ENCODE results near the gene KLHL26.

The KLHL26 gene

DNA sequence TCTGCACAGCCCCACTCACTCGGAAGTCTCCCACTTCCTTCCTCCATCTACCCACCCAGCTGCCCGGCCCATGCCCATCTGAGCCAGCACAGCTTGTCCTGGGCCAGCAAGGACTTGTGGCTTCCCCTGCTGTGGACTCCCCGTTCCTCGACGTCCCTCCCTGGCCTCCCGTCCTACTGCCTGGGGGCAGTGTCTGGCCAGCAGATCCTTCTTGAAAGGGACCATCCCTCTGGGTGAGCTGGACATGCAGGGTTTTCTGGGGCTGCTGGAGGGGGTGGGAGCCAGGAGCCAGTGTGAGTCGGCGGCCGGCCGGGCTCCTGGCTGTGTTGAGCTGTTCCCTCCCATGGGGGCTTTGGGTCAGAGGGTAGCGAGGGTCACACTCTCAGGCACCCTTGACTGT, 73.4 kb downstream of the KLHL26 start:
- Histone ChIP-seq H3K27ac (ENCODE audit: extremely low read depth, low read depth, low read length) (no peak overlapping the region), H3K36me3 (ENCODE audit: control insufficient read depth in 2 of 2, insufficient read depth in 1 of 2, low read length in 2 of 2) (no peaks in the 10 kb centered on the region), H3K4me3 (ENCODE audit: low read depth, low read length) (no peak overlapping the region), H3K9me3 (ENCODE audit: control insufficient read depth, insufficient read depth, low read depth, low read length) (no peaks in the 10 kb centered on the region), H3K4me1 (ENCODE audit: control insufficient read depth, insufficient read depth, low read length) (no peaks in the 10 kb centered on the region)
- TF ChIP-seq, protein P1, sequence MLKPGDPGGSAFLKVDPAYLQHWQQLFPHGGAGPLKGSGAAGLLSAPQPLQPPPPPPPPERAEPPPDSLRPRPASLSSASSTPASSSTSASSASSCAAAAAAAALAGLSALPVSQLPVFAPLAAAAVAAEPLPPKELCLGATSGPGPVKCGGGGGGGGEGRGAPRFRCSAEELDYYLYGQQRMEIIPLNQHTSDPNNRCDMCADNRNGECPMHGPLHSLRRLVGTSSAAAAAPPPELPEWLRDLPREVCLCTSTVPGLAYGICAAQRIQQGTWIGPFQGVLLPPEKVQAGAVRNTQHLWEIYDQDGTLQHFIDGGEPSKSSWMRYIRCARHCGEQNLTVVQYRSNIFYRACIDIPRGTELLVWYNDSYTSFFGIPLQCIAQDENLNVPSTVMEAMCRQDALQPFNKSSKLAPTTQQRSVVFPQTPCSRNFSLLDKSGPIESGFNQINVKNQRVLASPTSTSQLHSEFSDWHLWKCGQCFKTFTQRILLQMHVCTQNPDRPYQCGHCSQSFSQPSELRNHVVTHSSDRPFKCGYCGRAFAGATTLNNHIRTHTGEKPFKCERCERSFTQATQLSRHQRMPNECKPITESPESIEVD (tag by site-specific recombination; IDR thresholded peaks at IDR 0.05): no peak
- TF ChIP-seq SP7 (tag by site-specific recombination; IDR thresholded peaks at IDR 0.05): no peak
- TF ChIP-seq, protein P2, sequence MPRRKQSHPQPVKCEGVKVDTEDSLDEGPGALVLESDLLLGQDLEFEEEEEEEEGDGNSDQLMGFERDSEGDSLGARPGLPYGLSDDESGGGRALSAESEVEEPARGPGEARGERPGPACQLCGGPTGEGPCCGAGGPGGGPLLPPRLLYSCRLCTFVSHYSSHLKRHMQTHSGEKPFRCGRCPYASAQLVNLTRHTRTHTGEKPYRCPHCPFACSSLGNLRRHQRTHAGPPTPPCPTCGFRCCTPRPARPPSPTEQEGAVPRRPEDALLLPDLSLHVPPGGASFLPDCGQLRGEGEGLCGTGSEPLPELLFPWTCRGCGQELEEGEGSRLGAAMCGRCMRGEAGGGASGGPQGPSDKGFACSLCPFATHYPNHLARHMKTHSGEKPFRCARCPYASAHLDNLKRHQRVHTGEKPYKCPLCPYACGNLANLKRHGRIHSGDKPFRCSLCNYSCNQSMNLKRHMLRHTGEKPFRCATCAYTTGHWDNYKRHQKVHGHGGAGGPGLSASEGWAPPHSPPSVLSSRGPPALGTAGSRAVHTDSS (tag by site-specific recombination; IDR thresholded peaks at IDR 0.05): no peak
- TF ChIP-seq, protein P3, sequence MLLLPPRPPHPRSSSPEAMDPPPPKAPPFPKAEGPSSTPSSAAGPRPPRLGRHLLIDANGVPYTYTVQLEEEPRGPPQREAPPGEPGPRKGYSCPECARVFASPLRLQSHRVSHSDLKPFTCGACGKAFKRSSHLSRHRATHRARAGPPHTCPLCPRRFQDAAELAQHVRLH (tag by site-specific recombination; IDR thresholded peaks at IDR 0.05): no peak
- no peak for TF ChIP-seq MYNN (tag by site-specific recombination; IDR thresholded peaks at IDR 0.05; ENCODE audit: borderline replicate concordance)
- no peak for TF ChIP-seq ZNF548 (tag by site-specific recombination; IDR thresholded peaks at IDR 0.05)
- no peak for TF ChIP-seq ZNF16 (tag by site-specific recombination; IDR thresholded peaks at IDR 0.05; ENCODE audit: low read depth)
- no peak for TF ChIP-seq ZNF776 (tag by site-specific recombination; IDR thresholded peaks at IDR 0.05; ENCODE audit: borderline replicate concordance)
- TF ChIP-seq ZNF423 (tag by site-specific recombination; IDR thresholded peaks at IDR 0.05): no peak
- TF ChIP-seq ZIC2 (tag by site-specific recombination; IDR thresholded peaks at IDR 0.05): no peak
- TF ChIP-seq, protein P4, sequence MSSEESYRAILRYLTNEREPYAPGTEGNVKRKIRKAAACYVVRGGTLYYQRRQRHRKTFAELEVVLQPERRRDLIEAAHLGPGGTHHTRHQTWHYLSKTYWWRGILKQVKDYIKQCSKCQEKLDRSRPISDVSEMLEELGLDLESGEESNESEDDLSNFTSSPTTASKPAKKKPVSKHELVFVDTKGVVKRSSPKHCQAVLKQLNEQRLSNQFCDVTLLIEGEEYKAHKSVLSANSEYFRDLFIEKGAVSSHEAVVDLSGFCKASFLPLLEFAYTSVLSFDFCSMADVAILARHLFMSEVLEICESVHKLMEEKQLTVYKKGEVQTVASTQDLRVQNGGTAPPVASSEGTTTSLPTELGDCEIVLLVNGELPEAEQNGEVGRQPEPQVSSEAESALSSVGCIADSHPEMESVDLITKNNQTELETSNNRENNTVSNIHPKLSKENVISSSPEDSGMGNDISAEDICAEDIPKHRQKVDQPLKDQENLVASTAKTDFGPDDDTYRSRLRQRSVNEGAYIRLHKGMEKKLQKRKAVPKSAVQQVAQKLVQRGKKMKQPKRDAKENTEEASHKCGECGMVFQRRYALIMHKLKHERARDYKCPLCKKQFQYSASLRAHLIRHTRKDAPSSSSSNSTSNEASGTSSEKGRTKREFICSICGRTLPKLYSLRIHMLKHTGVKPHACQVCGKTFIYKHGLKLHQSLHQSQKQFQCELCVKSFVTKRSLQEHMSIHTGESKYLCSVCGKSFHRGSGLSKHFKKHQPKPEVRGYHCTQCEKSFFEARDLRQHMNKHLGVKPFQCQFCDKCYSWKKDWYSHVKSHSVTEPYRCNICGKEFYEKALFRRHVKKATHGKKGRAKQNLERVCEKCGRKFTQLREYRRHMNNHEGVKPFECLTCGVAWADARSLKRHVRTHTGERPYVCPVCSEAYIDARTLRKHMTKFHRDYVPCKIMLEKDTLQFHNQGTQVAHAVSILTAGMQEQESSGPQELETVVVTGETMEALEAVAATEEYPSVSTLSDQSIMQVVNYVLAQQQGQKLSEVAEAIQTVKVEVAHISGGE (tag by site-specific recombination; conservative IDR thresholded peaks at IDR 0.05; ENCODE audit: low read depth): no peak
- no peak for TF ChIP-seq ZNF121 (tag by site-specific recombination; IDR thresholded peaks at IDR 0.05)
- TF ChIP-seq, protein P5, sequence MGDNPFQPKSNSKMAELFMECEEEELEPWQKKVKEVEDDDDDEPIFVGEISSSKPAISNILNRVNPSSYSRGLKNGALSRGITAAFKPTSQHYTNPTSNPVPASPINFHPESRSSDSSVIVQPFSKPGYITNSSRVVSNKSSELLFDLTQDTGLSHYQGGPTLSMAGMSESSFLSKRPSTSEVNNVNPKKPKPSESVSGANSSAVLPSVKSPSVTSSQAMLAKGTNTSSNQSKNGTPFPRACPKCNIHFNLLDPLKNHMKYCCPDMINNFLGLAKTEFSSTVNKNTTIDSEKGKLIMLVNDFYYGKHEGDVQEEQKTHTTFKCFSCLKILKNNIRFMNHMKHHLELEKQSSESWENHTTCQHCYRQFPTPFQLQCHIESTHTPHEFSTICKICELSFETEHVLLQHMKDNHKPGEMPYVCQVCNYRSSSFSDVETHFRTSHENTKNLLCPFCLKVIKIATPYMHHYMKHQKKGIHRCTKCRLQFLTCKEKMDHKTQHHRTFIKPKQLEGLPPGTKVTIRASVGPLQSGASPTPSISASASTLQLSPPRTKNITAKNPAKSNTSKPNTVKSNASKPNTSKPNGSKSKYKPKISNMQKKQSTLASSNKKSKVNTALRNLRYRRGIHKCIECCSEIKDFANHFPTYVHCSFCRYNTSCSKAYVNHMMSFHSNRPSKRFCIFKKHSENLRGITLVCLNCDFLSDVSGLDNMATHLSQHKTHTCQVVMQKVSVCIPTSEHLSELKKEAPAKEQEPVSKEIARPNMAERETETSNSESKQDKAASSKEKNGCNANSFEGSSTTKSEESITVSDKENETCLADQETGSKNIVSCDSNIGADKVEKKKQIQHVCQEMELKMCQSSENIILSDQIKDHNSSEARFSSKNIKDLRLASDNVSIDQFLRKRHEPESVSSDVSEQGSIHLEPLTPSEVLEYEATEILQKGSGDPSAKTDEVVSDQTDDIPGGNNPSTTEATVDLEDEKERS (tag by site-specific recombination; IDR thresholded peaks at IDR 0.05): no peak
- no peak for TF ChIP-seq WT1 (tag by site-specific recombination; IDR thresholded peaks at IDR 0.05)
- no peak for TF ChIP-seq ZFP37 (tag by site-specific recombination; IDR thresholded peaks at IDR 0.05)
- TF ChIP-seq ZNF624 (tag by site-specific recombination; IDR thresholded peaks at IDR 0.05): no peak
- TF ChIP-seq ZNF529 (tag by site-specific recombination; IDR thresholded peaks at IDR 0.05; ENCODE audit: insufficient replicate concordance): no peak
- TF ChIP-seq ZNF610 (tag by site-specific recombination; IDR thresholded peaks at IDR 0.05; ENCODE audit: borderline replicate concordance): no peak
- TF ChIP-seq ZNF654 (tag by site-specific recombination; IDR thresholded peaks at IDR 0.05; ENCODE audit: low read depth): no peak
- CTCF ChIA-PET: no interaction called here
- POLR2A ChIA-PET: interaction anchor here (0.6 kb wide), 1 partner anchor 70 kb away, joined by 6 read pairs; no protein-coding TSS in a partner anchor

All from HEK293 (cell line).